GM12878 (cell line): ENCODE results near the gene SIX3. TPM values are rescaled to one million over a fixed set of nuclear protein-coding genes. Genes with fewer than 3 reads are reported as not detected.

Experiments used
- ATAC-seq: fragments of 200-7000 bp; cut with Tn5 transposase; 3 replicates; pipeline ENCODE4 v1.9.1; 2020; ENCODE audit warnings: mild to moderate bottlenecking, moderate library complexity
- BruUV-seq: library from RNA; stranded (reverse); fragments of 400-500 nt; replicated peaks from 2 replicates; lab custom pipeline; 2021; lab: Mats Ljungman, UMichigan
- CTCF ChIA-PET: fragments of 300-600 bp; sonication (Branson Sonifier 250); formaldehyde crosslinking; extraction: SDS; loops from one replicate; lab custom pipeline; 2021; ENCODE audit warnings: inconsistent platforms; lab: Yijun Ruan, JAX
- POLR2A ChIA-PET: fragments of 350-600 bp; formaldehyde crosslinking; extraction: SDS; loops from one replicate; lab custom pipeline; 2021; ENCODE audit warnings: inconsistent platforms; lab: Charles Lee
- RAD21 ChIA-PET: fragments of 300-600 bp; sonication (Branson Sonifier 250); formaldehyde crosslinking; loops from one replicate; lab custom pipeline; 2023; ENCODE audit warnings: antibody characterized with exemption; ENCODE audit not compliant: unreplicated experiment; lab: Charles Lee
- SMC1A ChIA-PET: fragments of 300-600 bp; sonication (Branson Sonifier 250); formaldehyde crosslinking; loops from one replicate; lab custom pipeline; 2023; ENCODE audit not compliant: unreplicated experiment, uncharacterized antibody; lab: Charles Lee
- DNase-seq: peaks from one replicate; pipeline ENCODE4 v3.0.0-alpha.2; 2011; ENCODE audit warnings: low read depth, low spot score
- FAIRE-seq: peaks from 3 replicates; lab custom pipeline; 2011; peaks lifted over from hg19 to GRCh38; lab: Jason Lieb, UNC
- H2AFZ ChIP-seq: 2 replicates; pipeline ENCODE4 v1.6.0; 2011; ENCODE audit warnings: low read depth, low read length, control low read depth; ENCODE audit not compliant: control insufficient read depth
- H3K27ac ChIP-seq: 2 replicates; pipeline ENCODE4 v1.5.1; 2011; ENCODE audit warnings: control low read depth; ENCODE audit not compliant: control insufficient read depth, insufficient read depth
- H3K27me3 ChIP-seq, 2 experiments: replicated peaks in 1 of 2; 2 replicates each; pipeline versions ENCODE4 v1.6.0 to v1.6.1; 2011; ENCODE audit warnings: low read length in 1 of 2; ENCODE audit not compliant: control insufficient read depth in 2 of 2, insufficient read depth in 2 of 2
- H3K36me3 ChIP-seq, 2 experiments: 2 replicates each; pipeline ENCODE4 v1.5.1; 2011; ENCODE audit warnings: low read length in 1 of 2; ENCODE audit not compliant: control insufficient read depth in 2 of 2, insufficient read depth in 2 of 2
- H3K4me1 ChIP-seq: 2 replicates; pipeline ENCODE4 v1.6.1; 2011; ENCODE audit warnings: mild to moderate bottlenecking, low read length, moderate library complexity, mixed read lengths; ENCODE audit not compliant: control insufficient read depth, insufficient read depth
- H3K4me2 ChIP-seq: 2 replicates; pipeline ENCODE4 v1.6.0; 2011; ENCODE audit warnings: control low read depth; ENCODE audit not compliant: control insufficient read depth, insufficient read depth
- H3K4me3 ChIP-seq: fragments of 200-600 bp; sonication (generic); 2 replicates; pipeline ENCODE4 v1.5.1; 2016
- H3K79me2 ChIP-seq: 2 replicates; pipeline ENCODE4 v1.6.0; 2011; ENCODE audit warnings: low read length; ENCODE audit not compliant: control insufficient read depth, insufficient read depth
- H3K9ac ChIP-seq: 2 replicates; pipeline ENCODE4 v1.8.0; 2011; ENCODE audit warnings: low read length, control low read depth, mixed read lengths; ENCODE audit not compliant: control insufficient read depth, insufficient read depth
- H3K9me3 ChIP-seq: replicated peaks from 3 replicates; pipeline ENCODE4 v1.5.1; 2011; ENCODE audit warnings: mild to moderate bottlenecking, low read length; ENCODE audit not compliant: control insufficient read depth, insufficient read depth
- H4K20me1 ChIP-seq: 2 replicates; pipeline ENCODE4 v1.6.0; 2011; ENCODE audit not compliant: control insufficient read depth, insufficient read depth
- CHD1 ChIP-seq: IDR thresholded peaks from 2 replicates; pipeline ENCODE4 v1.6.1; 2012; ENCODE audit warnings: low read depth, low read length, improper control_type of control experiment
- ESRRA ChIP-seq: IDR thresholded peaks from 2 replicates; pipeline ENCODE4 v1.6.1; 2012; ENCODE audit warnings: mild to moderate bottlenecking, low read length, improper control_type of control experiment
- NR2C2 ChIP-seq: IDR thresholded peaks from 2 replicates; pipeline ENCODE4 v1.6.1; 2011; ENCODE audit warnings: borderline replicate concordance, low read depth; ENCODE audit not compliant: control insufficient read depth, insufficient read length
- NRF1 ChIP-seq: conservative IDR thresholded peaks from 2 replicates; pipeline ENCODE4 v1.6.1; 2011; ENCODE audit warnings: mild to moderate bottlenecking, low read depth, low read length, improper control_type of control experiment
- RELA ChIP-seq: fragments of 450-650 bp; IDR thresholded peaks from 2 replicates; pipeline ENCODE4 v1.8.0; 2014; ENCODE audit warnings: borderline replicate concordance; ENCODE audit not compliant: partially characterized antibody
- SIX5 ChIP-seq: IDR thresholded peaks from 2 replicates; pipeline ENCODE4 v1.6.1; 2011; ENCODE audit warnings: mild to moderate bottlenecking, low read depth, low read length, moderate library complexity; ENCODE audit not compliant: severe bottlenecking
- SP1 ChIP-seq: IDR thresholded peaks from one replicate; pipeline ENCODE4 v1.6.1; 2011; ENCODE audit warnings: low read depth, low read length
- WGBS: methylation state at CpG from one replicate; pipeline ENCODE4 v1.1.6; 2016; ENCODE audit warnings: low lambda C conversion rate; ENCODE audit not compliant: insufficient replicate concordance, insufficient coverage; ENCODE audit errors: missing lambda C conversion rate; 5-methylcytosine and 5-hydroxymethylcytosine counted together
- in situ Hi-C: fragments of 300-500 bp; cut with MboI; formaldehyde crosslinking; loops from 9 replicates; pipeline ENCODE4 v1.14.3; 2018; ENCODE audit warnings: mixed read lengths
- intact Hi-C: fragments of 100-400 bp; cut with micrococcal nuclease; formaldehyde crosslinking; loops from one replicate; pipeline ENCODE4 v1.14.2; 2022; ENCODE audit not compliant: unreplicated experiment
- polyA plus RNA-seq, 11 experiments: library from polyadenylated mRNA; depleted of rRNA in 4 of 11; unstranded in 6 of 11; stranded (reverse) in 5 of 11; fragments of >200 nt; fragmentation: Nextera tagmentation in 4 of 11; fragmentation: Illumina TruSeq in 1 of 11; extraction: Ambion mirVana in 4 of 11; extraction: Trizol in 1 of 11; gene quantifications; 1 replicate in 1 of 11; 2 replicates in 10 of 11; pipeline versions ENCODE4 v1.2.1 to v1.2.3, GENCODE V29; 2011 to 2016; ENCODE audit warnings: inconsistent platforms in 2 of 11, missing spikeins in 2 of 11, low read depth in 1 of 11
- total RNA-seq, 4 experiments: library from RNA; depleted of rRNA in 3 of 4; stranded (reverse); fragments of >200 nt in 3 of 4; fragmentation: Illumina TruSeq in 1 of 4; extraction: Trizol in 1 of 4; gene quantifications; 2 replicates each; pipeline versions ENCODE4 v1.2.1 to v1.2.3, GENCODE V29; 2013 to 2021
- TF ChIP-seq, protein P1 (sequence below): fragments of 450-650 bp; IDR thresholded peaks from 2 replicates; pipeline ENCODE4 v1.6.1; 2017; ENCODE audit warnings: mild to moderate bottlenecking, moderate library complexity
- TF ChIP-seq, protein P2 (sequence below): IDR thresholded peaks from 2 replicates; pipeline ENCODE4 v1.6.1; 2012; ENCODE audit warnings: mild to moderate bottlenecking, low read depth, low read length

Gene SIX3
- total and polyA plus RNA-seq, 10 of the 15 experiments (the other 5 are each of a cell fraction or from before 2014, with no cell fraction given): 0.05 to 0.42 (median 0.13) TPM; not detected in 4

DNA sequence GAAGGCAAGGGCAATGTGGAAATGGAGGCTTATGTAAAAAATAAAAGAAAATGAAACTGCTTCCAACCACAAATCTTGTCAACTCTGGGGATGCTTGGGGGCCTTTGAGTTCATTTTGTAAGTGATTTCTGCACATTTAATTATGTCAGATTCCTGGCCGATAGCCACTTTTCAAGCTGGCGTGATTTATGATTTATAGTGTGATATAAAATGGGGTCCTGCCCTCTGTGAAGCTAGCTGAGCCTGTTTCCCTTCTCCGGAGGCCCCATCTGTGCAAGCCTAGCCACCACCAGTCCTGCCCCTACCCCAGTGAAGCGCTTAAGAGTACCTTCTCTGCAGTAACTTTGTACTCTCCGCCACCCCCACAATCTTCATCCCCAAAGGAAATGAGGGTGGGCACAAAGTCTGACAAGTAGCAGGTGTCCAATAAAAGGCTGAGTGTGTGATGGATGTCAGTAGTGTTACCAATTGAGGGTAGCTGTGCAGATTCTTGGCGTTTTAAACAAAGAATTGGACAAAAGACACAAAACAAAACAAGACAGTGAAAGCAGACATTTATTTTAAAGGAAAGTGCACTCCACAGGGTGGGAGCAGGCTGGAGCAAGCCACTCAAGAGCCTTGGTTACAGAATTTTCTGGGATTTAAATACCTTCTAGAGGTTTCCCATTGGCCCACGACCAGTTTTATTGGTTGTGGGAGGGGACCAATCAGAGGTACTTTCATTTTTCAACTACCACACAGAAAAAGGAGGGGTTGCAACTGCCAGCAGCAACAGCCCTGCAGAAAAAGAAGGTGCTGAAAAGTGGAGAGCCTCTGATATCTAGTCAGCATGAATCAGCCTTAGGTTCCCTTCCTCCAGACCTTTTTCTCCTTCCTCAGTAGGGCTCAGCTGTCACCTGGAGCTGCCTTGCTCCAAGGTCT lies 39.0 kb upstream of the SIX3 start (continued):
- no peak for TF ChIP-seq SP1
- TF ChIP-seq, protein P1, sequence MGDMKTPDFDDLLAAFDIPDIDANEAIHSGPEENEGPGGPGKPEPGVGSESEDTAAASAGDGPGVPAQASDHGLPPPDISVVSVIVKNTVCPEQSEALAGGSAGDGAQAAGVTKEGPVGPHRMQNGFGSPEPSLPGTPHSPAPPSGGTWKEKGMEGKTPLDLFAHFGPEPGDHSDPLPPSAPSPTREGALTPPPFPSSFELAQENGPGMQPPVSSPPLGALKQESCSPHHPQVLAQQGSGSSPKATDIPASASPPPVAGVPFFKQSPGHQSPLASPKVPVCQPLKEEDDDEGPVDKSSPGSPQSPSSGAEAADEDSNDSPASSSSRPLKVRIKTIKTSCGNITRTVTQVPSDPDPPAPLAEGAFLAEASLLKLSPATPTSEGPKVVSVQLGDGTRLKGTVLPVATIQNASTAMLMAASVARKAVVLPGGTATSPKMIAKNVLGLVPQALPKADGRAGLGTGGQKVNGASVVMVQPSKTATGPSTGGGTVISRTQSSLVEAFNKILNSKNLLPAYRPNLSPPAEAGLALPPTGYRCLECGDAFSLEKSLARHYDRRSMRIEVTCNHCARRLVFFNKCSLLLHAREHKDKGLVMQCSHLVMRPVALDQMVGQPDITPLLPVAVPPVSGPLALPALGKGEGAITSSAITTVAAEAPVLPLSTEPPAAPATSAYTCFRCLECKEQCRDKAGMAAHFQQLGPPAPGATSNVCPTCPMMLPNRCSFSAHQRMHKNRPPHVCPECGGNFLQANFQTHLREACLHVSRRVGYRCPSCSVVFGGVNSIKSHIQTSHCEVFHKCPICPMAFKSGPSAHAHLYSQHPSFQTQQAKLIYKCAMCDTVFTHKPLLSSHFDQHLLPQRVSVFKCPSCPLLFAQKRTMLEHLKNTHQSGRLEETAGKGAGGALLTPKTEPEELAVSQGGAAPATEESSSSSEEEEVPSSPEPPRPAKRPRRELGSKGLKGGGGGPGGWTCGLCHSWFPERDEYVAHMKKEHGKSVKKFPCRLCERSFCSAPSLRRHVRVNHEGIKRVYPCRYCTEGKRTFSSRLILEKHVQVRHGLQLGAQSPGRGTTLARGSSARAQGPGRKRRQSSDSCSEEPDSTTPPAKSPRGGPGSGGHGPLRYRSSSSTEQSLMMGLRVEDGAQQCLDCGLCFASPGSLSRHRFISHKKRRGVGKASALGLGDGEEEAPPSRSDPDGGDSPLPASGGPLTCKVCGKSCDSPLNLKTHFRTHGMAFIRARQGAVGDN: no peak
- TF ChIP-seq, all 136 proteins: peak for 0

DNA sequence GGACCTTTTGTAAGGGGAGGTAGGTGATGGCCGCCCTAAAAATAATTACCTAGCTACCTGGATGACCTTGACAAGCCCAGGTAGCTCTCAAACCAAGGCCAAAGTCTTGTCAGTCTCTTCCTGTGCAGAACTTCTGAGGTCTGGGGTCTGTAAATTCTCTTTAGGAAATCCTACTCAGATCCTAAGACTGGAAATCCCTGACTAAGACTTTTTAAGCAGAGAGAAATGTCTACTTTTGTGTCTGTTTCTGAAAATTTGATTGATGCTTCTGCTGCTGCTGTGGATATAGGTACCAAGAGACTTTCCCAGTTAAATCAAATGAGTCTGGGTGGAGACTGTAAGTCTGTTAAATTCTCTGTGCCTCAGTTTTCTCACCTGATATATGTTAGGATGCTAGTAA lies 36.9 kb upstream of the SIX3 start:
- no peak for FAIRE-seq
- no peak for TF ChIP-seq ESRRA
- no peak for TF ChIP-seq NR2C2
- TF ChIP-seq CHD1: no peak
- TF ChIP-seq, protein P2, sequence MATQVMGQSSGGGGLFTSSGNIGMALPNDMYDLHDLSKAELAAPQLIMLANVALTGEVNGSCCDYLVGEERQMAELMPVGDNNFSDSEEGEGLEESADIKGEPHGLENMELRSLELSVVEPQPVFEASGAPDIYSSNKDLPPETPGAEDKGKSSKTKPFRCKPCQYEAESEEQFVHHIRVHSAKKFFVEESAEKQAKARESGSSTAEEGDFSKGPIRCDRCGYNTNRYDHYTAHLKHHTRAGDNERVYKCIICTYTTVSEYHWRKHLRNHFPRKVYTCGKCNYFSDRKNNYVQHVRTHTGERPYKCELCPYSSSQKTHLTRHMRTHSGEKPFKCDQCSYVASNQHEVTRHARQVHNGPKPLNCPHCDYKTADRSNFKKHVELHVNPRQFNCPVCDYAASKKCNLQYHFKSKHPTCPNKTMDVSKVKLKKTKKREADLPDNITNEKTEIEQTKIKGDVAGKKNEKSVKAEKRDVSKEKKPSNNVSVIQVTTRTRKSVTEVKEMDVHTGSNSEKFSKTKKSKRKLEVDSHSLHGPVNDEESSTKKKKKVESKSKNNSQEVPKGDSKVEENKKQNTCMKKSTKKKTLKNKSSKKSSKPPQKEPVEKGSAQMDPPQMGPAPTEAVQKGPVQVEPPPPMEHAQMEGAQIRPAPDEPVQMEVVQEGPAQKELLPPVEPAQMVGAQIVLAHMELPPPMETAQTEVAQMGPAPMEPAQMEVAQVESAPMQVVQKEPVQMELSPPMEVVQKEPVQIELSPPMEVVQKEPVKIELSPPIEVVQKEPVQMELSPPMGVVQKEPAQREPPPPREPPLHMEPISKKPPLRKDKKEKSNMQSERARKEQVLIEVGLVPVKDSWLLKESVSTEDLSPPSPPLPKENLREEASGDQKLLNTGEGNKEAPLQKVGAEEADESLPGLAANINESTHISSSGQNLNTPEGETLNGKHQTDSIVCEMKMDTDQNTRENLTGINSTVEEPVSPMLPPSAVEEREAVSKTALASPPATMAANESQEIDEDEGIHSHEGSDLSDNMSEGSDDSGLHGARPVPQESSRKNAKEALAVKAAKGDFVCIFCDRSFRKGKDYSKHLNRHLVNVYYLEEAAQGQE: no peak
- no peak for TF ChIP-seq RELA
- no peak for TF ChIP-seq NRF1
- TF ChIP-seq SIX5: no peak
- TF ChIP-seq, all 136 proteins: peak for 0
- no peak overlapping the region for H2AFZ ChIP-seq
- intact Hi-C loops: no loop called here
- no peak for ATAC-seq
- CTCF ChIA-PET: interaction anchor here (1.4 kb wide), 1 partner anchor 52 kb away, joined by 6 read pairs; no protein-coding TSS in a partner anchor
- H3K9me3 ChIP-seq: no peaks in the 10 kb centered on the region
- no TSS peak for BruUV-seq
- DNase-seq: no peak
- no peaks in the 10 kb centered on the region for H3K36me3 ChIP-seq
- no peaks in the 10 kb centered on the region for H4K20me1 ChIP-seq
- H3K4me2 ChIP-seq: no peak overlapping the region
- no peak overlapping the region for H3K4me3 ChIP-seq
- in situ Hi-C loops: no loop called here
- RAD21 ChIA-PET: no interaction called here
- H3K9ac ChIP-seq: no peak overlapping the region
- SMC1A ChIA-PET: interaction anchor here (0.6 kb wide), 1 partner anchor 22 kb away, joined by 3 read pairs; no protein-coding TSS in a partner anchor
- WGBS: 0% methylated on average over 1 of the region's 1 CpG
- no peaks in the 10 kb centered on the region for H3K4me1 ChIP-seq
- no peaks in the 10 kb centered on the region for H3K27me3 ChIP-seq
- H3K27ac ChIP-seq: no peak overlapping the region
- POLR2A ChIA-PET: no interaction called here
- H3K79me2 ChIP-seq: no peaks in the 10 kb centered on the region
